Cardiac muscle cell (in vitro differentiated cells and primary cell): ENCODE measurements around the gene TBXAS1. TPM values are rescaled to one million over a fixed set of nuclear protein-coding genes. Genes with fewer than 3 reads are reported as not detected.

ENCODE experiments used
- DNase-seq, 2 donors: peaks; one replicate each; pipeline versions ENCODE4 v3.0.0 to v3.0.0-alpha.2; 2010 to 2017; ENCODE audit warnings: low read depth in 1 of 2, low spot score in 1 of 2
- H3K27ac ChIP-seq: fragments of 200-600 bp; sonication (generic); 2 replicates; pipeline ENCODE4 v1.5.1; 2016
- H3K27me3 ChIP-seq: fragments of 200-600 bp; sonication (generic); 2 replicates; pipeline ENCODE4 v1.6.0; 2016; ENCODE audit warnings: control low read depth
- H3K36me3 ChIP-seq: fragments of 200-600 bp; sonication (generic); 2 replicates; pipeline ENCODE4 v1.5.1; 2016; ENCODE audit warnings: control low read depth
- H3K4me1 ChIP-seq: fragments of 200-600 bp; sonication (generic); 2 replicates; pipeline ENCODE4 v1.8.1; 2017; ENCODE audit warnings: low read depth, mild to moderate bottlenecking, mixed run types
- H3K4me3 ChIP-seq: fragments of 200-600 bp; sonication (generic); 2 replicates; pipeline ENCODE4 v1.5.1; 2016; ENCODE audit warnings: mild to moderate bottlenecking
- H3K9me3 ChIP-seq: fragments of 200-600 bp; sonication (generic); 2 replicates; pipeline ENCODE4 v1.5.1; 2017; ENCODE audit warnings: low read depth, mild to moderate bottlenecking, control low read depth
- polyA plus RNA-seq: library from polyadenylated mRNA; unstranded; fragments of >200 nt; fragmentation: Nextera tagmentation; extraction: Ambion mirVana; gene quantifications from 2 replicates; pipeline ENCODE4 v1.2.1, GENCODE V29; 2016
- total RNA-seq: library from RNA; depleted of rRNA; stranded (reverse); fragments of >200 nt; gene quantifications from 2 replicates; pipeline ENCODE4 v1.2.3, GENCODE V29; 2016
- TF ChIP-seq, protein P1 (sequence below): IDR thresholded peaks from 2 replicates; pipeline ENCODE4 v1.5.1; 2012; ENCODE audit warnings: low read depth, mild to moderate bottlenecking, low read length

The TBXAS1 gene
- total and polyA plus RNA-seq, 2 experiments from 2014 or later, result 0.83 to 6.2 TPM

DNA sequence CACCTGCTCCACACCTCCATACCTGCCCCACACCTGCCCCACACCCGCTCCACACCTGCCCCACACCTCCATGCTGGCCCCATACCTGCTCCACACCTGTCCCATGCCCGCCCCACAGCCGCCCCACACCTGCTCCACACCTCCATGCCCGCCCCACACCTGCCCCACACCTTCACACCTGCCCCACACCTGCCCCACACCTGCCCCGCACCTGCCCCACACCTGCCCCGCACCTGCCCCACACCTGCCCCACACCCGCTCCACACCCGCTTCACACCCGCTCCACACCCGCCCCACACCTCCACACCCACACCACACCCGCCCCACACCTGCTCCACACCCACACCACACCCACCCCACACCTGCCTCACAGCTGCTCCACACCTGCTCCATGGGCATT is 180.7 kb downstream of the TBXAS1 start:
- TF ChIP-seq, protein P1, sequence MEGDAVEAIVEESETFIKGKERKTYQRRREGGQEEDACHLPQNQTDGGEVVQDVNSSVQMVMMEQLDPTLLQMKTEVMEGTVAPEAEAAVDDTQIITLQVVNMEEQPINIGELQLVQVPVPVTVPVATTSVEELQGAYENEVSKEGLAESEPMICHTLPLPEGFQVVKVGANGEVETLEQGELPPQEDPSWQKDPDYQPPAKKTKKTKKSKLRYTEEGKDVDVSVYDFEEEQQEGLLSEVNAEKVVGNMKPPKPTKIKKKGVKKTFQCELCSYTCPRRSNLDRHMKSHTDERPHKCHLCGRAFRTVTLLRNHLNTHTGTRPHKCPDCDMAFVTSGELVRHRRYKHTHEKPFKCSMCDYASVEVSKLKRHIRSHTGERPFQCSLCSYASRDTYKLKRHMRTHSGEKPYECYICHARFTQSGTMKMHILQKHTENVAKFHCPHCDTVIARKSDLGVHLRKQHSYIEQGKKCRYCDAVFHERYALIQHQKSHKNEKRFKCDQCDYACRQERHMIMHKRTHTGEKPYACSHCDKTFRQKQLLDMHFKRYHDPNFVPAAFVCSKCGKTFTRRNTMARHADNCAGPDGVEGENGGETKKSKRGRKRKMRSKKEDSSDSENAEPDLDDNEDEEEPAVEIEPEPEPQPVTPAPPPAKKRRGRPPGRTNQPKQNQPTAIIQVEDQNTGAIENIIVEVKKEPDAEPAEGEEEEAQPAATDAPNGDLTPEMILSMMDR, result no peak
- DNase-seq, result no peak
- no peaks in the 10 kb centered on the region for H3K9me3 ChIP-seq

DNA sequence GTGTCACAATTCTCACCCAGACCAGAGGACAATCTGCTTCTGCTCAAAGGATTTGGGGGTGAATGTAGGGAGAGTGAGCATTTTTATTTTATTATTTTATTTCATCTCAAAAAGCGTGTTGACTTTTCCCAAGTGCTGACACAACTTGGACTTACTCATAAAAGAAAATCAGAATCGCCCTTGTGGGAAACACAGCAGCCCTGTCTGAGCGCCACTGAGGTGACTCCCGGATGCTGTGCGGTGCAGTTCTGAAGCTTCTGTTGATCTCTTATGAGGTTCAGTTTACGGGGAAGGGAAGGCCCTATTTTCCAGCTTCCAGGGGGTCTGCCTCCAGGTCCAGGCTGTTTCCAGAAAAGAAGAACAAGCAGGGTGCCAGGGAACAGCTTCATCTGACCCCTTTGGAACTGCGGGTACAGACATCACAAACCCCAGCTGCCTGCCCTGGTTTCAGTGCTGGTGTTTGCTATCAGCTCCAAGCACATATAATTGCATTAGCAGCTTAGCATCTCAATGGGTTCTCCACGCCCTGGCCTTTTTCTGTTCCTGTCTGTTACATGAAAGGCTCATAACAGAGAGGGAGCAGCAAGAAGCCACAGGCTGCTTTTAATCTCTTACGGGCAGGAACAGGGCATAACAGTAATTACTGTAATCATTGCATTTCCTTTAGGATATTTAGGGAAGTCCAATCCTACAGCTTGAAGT is 181.3 kb downstream of the TBXAS1 start:
- H3K9me3 ChIP-seq, result no peaks in the 10 kb centered on the region
- TF ChIP-seq, protein P1, result no peak
- no peak overlapping the region for H3K27ac ChIP-seq
- no peaks in the 10 kb centered on the region for H3K36me3 ChIP-seq
- H3K27me3 ChIP-seq, result no peaks in the 10 kb centered on the region
- no peak overlapping the region for H3K4me3 ChIP-seq
- H3K4me1 ChIP-seq, result no peaks in the 10 kb centered on the region
- no peak for DNase-seq

More for the DNA sequence above, 180.7 kb downstream of the TBXAS1 start:
- H3K36me3 ChIP-seq, result no peaks in the 10 kb centered on the region
- H3K27ac ChIP-seq, result no peak overlapping the region
- no peaks in the 10 kb centered on the region for H3K27me3 ChIP-seq
- no peaks in the 10 kb centered on the region for H3K4me1 ChIP-seq
- no peak overlapping the region for H3K4me3 ChIP-seq

DNA sequence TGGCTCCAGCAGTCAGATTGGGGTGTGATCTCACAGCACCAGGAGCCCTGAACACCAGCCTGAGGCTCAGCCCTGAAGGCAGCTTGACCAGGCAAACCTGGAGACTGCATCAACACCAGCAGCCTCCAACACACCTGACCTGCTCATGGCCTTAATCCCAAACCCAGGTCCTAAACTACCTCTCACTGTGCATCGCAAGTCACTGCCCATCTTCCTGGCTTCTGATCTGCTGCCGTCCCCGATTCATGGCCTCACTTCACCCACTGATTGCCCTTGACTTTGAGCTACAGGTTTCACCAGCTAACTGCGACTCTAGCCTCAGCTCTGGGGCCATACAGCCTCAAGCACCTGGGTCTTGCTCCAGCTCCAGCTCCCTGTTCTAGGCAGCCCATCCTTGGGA is 184.6 kb downstream of the TBXAS1 start:
- no peak for DNase-seq
- no peak overlapping the region for H3K27ac ChIP-seq
- no peaks in the 10 kb centered on the region for H3K27me3 ChIP-seq

DNA sequence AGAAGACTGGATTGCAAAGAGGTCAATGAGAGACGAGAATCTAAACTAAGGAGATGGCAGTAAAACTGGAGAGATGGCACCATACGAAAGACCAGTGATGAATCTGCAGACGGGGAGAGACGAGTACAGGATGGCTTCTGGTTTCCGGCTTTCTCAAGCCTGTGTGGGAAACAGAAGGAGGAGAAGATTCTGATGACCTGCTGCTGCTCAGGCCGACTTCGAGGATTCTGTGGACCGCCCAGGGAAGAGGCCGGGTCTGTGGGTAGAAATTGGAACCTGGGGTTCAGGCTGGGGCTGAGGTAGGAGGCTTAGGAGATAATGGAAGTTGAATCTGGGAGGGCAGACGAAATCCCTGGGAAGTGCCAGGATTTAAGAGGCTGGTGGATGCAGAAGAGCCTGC is 185.1 kb downstream of the TBXAS1 start:
- H3K4me3 ChIP-seq, result no peak overlapping the region
- no peaks in the 10 kb centered on the region for H3K36me3 ChIP-seq
- H3K4me1 ChIP-seq, result no peaks in the 10 kb centered on the region
- H3K27me3 ChIP-seq, result no peaks in the 10 kb centered on the region
- H3K9me3 ChIP-seq, result no peaks in the 10 kb centered on the region
- H3K27ac ChIP-seq, result no peak overlapping the region
- DNase-seq, result no peak
- TF ChIP-seq, protein P1, result no peak

More for the DNA sequence above, 184.6 kb downstream of the TBXAS1 start:
- Histone ChIP-seq H3K36me3 (no peaks in the 10 kb centered on the region), H3K4me1 (no peaks in the 10 kb centered on the region), H3K4me3 (no peak overlapping the region), H3K9me3 (no peaks in the 10 kb centered on the region)
- TF ChIP-seq, protein P1, result no peak

- H3K36me3 ChIP-seq, result no peaks in the 10 kb centered on the region
- DNase-seq, result no peak
- H3K27ac ChIP-seq, result no peak overlapping the region
- no peaks in the 10 kb centered on the region for H3K27me3 ChIP-seq
- H3K4me3 ChIP-seq, result no peak overlapping the region
- no peaks in the 10 kb centered on the region for H3K4me1 ChIP-seq
- no peaks in the 10 kb centered on the region for H3K9me3 ChIP-seq
- TF ChIP-seq, protein P1, result no peak
These were observed 186.5 kb downstream of the TBXAS1 start for GRCh38 chr7:140015471-140015970.
